ENCODE results near the gene CCR7. TPM values are rescaled to one million over a fixed set of nuclear protein-coding genes. Genes with fewer than 3 reads are reported as not detected.

The CCR7 gene
- total and polyA plus RNA-seq, 2 of the 4 experiments (the other 2 are of a cell fraction): 0.14 to 0.36 TPM

DNA sequence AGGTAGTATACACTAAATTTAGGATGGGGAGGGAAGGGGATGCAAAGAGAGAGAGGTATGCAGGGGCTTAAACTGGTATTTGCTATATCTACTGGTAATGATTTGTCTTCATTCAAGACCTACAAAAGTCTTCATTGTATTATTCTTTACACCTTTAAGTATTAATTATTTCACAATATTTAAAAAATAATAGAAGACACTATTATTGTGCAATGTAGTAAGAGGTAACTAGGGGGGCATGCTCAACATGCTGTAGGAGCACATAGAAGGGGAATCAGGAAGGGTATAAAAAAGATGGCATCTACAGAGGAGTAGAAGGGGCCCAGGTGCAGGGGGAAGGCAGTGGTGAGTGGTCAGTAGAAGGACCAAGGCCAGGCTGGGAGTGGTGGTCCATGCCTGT lies 14.9 kb upstream of the CCR7 start:
- CTCF ChIA-PET: no interaction called here
- H3K9me1 ChIP-seq (ENCODE audit: insufficient read depth, low read length): no peaks in the 10 kb centered on the region
- no peak overlapping the region for H3K9ac ChIP-seq (ENCODE audit: low read depth, low read length)
- H3K36me3 ChIP-seq (ENCODE audit: control insufficient read depth, insufficient read depth, low read length): no peaks in the 10 kb centered on the region
- dilution Hi-C loops (cut with HindIII; ENCODE audit: low sequenced_read_pairs, unreplicated experiment): no loop called here
- H3K56ac ChIP-seq (ENCODE audit: extremely low read depth, insufficient read depth, low read length): no peak overlapping the region
- no peak overlapping the region for H3K4me2 ChIP-seq (ENCODE audit: low read depth, low read length)
- in situ Hi-C loops (cut with MboI; ENCODE audit: low sequenced_read_pairs): no loop called here
- H3K9me3 ChIP-seq (ENCODE audit: control insufficient read depth, insufficient read depth, low read length): 0 out of 2 replicates have a peak, but pooled peaks cover 2% of the 10 kb centered on the region
- TF ChIP-seq, protein P1, sequence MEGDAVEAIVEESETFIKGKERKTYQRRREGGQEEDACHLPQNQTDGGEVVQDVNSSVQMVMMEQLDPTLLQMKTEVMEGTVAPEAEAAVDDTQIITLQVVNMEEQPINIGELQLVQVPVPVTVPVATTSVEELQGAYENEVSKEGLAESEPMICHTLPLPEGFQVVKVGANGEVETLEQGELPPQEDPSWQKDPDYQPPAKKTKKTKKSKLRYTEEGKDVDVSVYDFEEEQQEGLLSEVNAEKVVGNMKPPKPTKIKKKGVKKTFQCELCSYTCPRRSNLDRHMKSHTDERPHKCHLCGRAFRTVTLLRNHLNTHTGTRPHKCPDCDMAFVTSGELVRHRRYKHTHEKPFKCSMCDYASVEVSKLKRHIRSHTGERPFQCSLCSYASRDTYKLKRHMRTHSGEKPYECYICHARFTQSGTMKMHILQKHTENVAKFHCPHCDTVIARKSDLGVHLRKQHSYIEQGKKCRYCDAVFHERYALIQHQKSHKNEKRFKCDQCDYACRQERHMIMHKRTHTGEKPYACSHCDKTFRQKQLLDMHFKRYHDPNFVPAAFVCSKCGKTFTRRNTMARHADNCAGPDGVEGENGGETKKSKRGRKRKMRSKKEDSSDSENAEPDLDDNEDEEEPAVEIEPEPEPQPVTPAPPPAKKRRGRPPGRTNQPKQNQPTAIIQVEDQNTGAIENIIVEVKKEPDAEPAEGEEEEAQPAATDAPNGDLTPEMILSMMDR (conservative IDR thresholded peaks at IDR 0.05; ENCODE audit: low read depth, low read length): no peak
- TF ChIP-seq CEBPB (IDR thresholded peaks at IDR 0.05; ENCODE audit: low read depth, low read length) (peak; percentile 37; the same call in 1 of the 2 replicates), NFE2L2 (IDR thresholded peaks at IDR 0.05; ENCODE audit: low read depth, low read length) (no peak)
- TF ChIP-seq, protein P2, sequence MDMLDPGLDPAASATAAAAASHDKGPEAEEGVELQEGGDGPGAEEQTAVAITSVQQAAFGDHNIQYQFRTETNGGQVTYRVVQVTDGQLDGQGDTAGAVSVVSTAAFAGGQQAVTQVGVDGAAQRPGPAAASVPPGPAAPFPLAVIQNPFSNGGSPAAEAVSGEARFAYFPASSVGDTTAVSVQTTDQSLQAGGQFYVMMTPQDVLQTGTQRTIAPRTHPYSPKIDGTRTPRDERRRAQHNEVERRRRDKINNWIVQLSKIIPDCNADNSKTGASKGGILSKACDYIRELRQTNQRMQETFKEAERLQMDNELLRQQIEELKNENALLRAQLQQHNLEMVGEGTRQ (IDR thresholded peaks at IDR 0.05; ENCODE audit: low read depth, low read length): no peak
- no peaks in the 10 kb centered on the region for H3K4me1 ChIP-seq (ENCODE audit: control insufficient read depth, insufficient read depth, low read length)
- no peak overlapping the region for H3K4ac ChIP-seq (ENCODE audit: low read depth, low read length)
- no peak overlapping the region for H3K27ac ChIP-seq (ENCODE audit: insufficient read depth, low read length)
- DNase-seq (no peak), ATAC-seq (ENCODE audit: low read depth) (no peak)
- intact Hi-C loops (cut with micrococcal nuclease): no loop called here
- no peak overlapping the region for H2AFZ ChIP-seq (replicated peaks; ENCODE audit: low read length, poor library complexity)
- H2BK20ac ChIP-seq (ENCODE audit: low read depth, low read length): no peak overlapping the region
- no peak overlapping the region for H3K14ac ChIP-seq (replicated peaks; ENCODE audit: low read depth, low read length)
- peaks cover 36% of the 10 kb centered on the region for H3K27me3 ChIP-seq (ENCODE audit: control insufficient read depth, insufficient read depth, low read length)
- no peak overlapping the region for H4K8ac ChIP-seq (ENCODE audit: low read depth in 2 of 2, low read length in 2 of 2)
- no peak overlapping the region for H4K5ac ChIP-seq (ENCODE audit: low read depth, low read length)
- H3K79me1 ChIP-seq (ENCODE audit: low read depth in 1 of 2, low read length in 2 of 2): no peaks in the 10 kb centered on the region
- H3K4me3 ChIP-seq (ENCODE audit: insufficient read depth, low read depth, low read length): no peak overlapping the region
- H4K20me1 ChIP-seq (ENCODE audit: insufficient read depth, low read length): no peaks in the 10 kb centered on the region
- no peak overlapping the region for H2BK120ac ChIP-seq (ENCODE audit: low read depth, low read length)
- no peak overlapping the region for H3K23ac ChIP-seq (ENCODE audit: low read depth, low read length)
- H3K18ac ChIP-seq (ENCODE audit: low read depth, low read length): no peak overlapping the region
- POLR2A ChIA-PET (ENCODE audit: unreplicated experiment): no interaction called here
- no peak overlapping the region for H2BK5ac ChIP-seq (ENCODE audit: low read depth, low read length, poor library complexity, severe bottlenecking)
- no peak overlapping the region for H2AK9ac ChIP-seq (replicated peaks; ENCODE audit: low read depth, low read length, poor library complexity)
- H4K91ac ChIP-seq (ENCODE audit: insufficient read depth, low read depth, low read length): no peak overlapping the region
- H2BK15ac ChIP-seq (ENCODE audit: low read depth, low read length): no peak overlapping the region
- H2AK5ac ChIP-seq (ENCODE audit: low read depth, low read length): no peak overlapping the region
- no TSS peak for BruUV-seq (replicated peaks)

All from IMR-90 (cell line).